Kidney tubule cell (primary cell): ENCODE results near the gene ROBO2.

ENCODE experiments used
- DNase-seq: peaks from one replicate; pipeline ENCODE4 v3.0.0-alpha.2; 2018; ENCODE audit warnings: low spot score

ROBO2 gene

DNA sequence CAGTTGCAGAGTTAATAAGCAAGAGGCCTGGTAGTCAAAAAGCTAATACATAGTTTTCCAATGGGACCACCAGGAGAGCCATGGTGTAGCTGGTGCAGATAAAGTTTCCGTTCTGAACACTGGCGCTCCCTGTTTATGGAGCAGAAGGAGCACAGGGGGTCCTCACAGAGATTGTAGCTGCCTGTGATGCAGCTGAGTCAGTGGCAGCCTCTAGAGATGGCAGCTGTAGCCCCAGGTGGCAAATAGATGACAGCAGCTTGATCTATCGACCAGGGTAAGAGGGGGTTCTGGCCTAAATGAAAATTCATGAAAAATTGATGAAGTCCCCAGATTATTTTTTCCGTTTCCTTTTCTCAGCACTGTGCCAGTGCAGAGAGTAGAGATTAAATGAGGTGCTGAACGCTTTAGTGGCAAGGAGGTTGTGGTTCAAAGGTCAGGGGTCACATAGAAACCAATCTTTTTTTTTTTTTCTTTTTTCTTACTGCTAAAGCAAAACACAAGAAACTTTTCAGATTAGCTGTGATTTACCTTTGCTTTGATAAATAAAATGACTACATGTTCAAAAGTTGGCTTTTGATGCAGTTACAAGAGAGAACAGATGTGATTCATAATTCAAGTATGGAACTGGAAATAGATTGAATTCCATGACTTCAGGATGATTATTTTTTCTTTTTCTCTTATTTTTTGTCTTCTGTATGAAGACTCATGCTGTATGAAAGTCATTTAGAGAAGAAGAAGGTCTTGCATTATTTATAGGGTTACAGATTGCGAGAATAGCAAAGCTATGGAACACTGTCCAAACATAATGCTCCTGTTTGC is 63.3 kb downstream of the ROBO2 start:
- DNase-seq = no peak

DNA sequence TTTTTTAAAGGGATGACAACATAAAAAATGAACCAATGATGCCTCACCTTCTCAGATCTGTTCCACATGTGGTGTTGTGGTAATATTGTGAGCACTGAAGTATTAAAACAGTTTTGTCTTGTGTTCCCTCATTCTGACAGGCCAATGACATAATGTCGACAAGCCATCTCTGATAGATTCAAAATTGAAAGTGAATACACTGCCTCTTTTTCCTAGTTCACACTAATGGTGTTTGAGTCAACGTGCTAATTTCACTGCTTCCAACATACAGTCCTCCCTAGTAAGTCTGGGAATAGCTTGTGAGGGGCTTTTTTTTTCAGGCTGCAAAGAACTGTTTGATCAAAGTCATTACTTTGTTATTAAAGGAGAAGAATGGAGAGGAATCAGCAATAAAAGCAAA is 82.8 kb downstream of the ROBO2 start:
- DNase-seq = no peak

DNA sequence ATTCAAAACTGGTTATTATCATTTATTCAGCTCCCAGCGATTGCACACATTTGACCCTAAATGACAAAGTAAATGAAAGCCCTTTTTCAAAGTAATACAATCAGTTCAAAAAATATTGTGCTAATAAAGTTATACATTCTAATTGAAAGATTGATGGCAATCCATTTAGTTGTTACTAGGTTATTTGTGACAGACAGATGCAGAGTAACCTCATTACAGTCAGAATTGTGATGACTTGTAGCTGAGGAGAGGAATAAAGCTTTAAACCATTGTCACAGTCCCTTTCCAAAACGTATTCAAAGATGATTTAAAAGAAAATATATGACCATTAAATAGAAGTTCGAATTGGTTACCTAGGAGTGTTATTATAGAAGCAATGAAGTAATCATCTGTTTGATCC is 86.1 kb downstream of the ROBO2 start:
- DNase-seq = no peak

DNA sequence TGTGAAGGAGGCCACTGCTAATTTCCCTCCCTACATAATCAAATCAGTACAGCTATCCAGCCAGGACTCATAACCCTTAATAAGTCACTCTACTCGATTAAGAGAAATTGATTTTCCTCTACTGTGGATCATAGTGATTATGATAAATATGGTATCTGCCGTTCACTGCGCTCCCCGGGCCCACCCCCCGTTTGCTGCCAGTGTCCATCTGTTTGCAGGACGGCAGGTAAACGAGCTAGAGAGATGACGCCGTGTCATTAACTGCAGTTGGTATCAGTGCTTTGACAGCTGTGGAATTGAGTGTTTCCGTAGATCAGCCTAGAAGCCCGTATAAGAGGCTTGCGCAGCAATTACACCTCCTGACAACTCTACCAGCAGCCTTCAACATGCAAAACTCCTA is 94.9 kb downstream of the ROBO2 start:
- DNase-seq = no peak

DNA sequence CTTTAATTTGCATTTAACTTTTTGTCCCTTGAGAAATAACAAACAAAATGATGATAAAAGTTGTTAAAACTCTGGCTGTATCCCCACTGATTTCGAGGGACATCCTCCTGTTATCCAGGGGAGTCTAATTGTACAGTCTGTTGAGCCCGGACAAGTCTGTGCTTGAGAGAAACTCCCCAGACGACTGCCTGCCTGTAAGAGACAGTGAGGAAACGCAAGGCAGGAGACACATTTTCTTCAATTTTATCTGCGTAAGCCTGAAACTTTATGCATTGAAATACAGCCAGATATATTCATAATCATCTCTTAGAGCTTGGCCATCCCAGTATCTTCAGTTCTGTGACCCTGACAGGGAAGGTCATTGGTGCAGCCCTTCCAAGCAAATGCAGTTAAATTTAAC is 97.7 kb downstream of the ROBO2 start:
- DNase-seq = no peak

DNA sequence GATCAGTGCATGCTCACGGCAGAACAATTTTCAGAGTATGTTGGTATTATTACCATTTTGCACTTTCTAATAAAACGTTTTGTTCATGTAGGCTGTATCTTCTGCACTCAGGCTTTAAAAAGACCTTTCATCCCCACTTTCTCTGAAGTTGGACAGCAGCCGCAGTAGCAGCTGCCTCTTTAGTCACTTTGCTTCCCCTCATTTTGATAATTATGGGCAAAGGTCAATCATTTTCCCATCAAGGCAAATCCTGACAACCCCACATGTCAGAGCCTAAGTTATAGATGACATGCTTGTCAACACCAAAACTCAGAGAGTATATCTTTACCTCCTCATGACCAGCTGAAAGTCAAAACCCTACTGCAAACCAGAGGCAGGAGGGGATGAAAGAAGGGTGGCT is 99.7 kb downstream of the ROBO2 start:
- no peak for DNase-seq

DNA sequence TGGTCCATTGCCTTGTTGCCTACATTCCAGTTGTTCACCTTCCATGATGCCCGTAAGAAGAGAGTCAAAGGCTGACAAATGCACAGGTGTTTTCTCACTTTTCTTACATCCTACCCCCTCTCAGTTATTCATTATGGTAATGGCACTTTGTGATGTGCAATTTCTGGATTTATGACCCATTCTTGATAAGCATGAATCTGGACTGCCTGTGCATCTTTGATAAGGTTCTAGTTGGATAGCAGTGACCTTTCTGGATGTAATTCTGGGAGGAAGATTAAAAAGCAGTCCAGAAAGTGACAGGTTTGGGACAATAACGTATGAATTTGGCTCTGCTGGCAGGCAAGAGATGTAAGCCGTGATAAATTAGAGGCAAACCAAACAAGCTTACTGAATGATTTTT is 101.5 kb downstream of the ROBO2 start:
- DNase-seq = no peak

DNA sequence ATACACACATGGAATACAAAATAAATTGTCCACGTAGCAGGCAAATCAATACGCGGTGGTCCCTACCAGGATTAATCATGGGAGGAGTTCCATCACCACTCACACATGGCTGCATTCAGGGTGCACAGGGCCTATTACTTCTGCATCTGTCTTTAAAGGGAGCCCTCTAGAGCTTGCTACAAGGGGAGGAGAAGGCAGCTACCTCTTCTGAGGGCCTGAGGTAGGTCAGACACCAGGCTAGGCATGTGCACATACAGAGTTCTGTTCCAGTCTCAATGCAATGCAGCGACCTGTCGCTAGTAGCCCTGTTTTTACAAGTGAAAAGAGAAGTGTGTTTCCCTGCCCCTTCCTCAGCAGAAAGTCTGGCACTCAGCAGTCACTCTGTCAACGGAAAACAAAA is 102.7 kb downstream of the ROBO2 start:
- DNase-seq = no peak

DNA sequence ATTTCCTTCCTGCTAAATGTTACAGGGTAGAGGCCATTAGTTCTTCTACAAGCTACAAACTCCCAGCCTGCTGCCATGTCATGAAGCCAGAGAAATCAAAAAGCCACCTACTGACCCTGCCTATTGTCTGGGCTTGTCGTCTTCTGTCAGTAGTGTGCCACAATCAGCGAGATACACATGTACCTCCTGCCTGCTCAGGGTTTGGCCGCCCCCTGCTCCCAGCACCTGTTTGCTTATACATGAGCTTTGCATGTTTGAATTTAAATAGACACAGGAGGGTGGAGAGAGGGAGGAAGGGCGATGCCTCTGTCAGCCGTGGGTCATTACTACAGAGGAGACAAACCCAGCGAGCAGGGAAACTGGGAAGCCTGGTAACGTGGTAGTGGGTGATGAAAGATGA is 106.1 kb downstream of the ROBO2 start:
- DNase-seq = no peak

DNA sequence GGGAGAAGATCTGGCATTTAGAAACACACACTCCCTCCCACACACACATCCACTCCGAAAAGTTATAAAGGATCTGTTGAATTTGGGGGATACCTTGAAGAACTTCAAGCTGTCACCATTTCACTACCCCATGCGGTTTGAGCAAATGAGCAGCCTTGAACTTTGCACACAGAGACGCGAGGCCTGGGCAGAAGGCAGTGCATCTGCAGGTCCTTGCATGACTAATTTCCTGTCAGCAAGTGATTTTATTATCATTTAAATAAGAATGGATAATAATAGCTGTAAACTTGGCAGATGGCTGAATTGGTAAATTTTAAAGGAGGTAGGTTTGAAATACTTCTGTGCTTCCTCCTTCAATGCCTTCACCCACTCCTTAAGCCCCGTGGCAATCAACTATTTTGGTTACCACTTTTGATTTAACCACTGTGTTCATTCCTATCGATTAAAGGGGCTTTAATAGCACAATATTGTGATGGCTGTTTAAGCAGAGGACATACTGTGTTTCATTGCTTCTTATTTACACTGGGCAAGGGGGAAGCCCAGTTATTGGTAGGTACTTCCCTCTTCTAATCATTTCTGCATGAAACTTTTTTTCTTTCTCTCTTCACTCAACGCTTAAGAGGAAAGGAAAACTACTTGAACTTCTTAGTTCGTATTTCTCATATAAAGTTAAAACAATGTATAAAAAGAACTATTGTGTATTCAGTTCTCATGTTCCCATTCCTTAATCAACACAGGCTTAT is 108.1 kb downstream of the ROBO2 start:
- no peak for DNase-seq

DNA sequence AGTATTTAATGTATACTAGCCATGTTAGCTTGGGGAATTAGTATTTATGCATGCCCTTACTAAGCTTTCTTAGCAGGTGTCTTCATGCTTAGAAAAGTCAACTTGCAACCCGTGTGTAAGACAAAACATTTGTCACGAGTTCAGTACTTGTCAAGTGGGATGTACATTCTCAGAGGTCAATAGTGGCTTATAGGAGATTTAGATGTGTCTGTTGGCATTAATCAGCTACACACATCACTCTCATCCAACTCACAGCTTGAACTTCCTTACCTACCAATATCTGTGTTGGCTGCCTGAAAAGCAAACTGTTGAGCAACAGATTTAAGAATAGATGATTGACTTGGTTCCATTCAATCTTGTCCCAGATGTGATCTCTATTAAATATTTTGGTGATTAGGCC is 109.5 kb downstream of the ROBO2 start:
- no peak for DNase-seq

DNA sequence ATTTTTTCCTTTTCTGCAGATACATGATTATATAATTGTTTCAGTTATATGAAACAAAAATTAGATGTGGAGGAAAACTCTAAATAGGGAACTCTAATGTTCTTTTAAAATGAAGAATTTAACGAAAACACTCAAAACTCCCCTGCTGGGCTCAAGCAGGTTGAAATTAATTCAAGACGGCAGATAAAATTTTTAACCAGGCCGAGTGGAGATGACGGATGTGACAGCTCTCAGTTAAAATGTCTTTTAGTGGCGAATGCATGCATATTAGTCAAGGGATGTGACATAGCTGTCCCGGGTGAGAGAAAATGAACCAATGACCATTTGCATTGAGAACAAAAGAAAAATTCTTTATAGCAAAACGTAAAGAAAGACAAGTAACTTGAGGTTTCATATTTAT is 110.1 kb downstream of the ROBO2 start:
- DNase-seq = no peak

DNA sequence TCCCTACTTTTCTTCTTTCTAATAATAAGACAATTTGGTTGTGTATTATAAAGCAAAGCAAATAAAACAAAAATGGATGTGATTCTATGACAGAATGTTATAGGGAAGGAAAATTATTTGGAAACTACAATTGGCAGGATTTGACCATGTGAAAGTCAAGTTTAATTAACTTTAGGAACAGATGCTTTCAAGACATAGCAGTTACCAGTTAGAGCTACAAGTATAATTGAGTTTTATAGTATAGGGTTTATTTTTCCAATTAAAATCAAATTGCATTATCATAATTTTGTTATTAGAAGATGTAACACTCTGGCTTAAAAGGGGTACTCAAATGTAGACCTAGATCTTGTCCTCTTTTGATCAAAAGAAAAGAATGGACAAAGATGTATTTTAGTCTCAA is 110.9 kb downstream of the ROBO2 start:
- DNase-seq = no peak

DNA sequence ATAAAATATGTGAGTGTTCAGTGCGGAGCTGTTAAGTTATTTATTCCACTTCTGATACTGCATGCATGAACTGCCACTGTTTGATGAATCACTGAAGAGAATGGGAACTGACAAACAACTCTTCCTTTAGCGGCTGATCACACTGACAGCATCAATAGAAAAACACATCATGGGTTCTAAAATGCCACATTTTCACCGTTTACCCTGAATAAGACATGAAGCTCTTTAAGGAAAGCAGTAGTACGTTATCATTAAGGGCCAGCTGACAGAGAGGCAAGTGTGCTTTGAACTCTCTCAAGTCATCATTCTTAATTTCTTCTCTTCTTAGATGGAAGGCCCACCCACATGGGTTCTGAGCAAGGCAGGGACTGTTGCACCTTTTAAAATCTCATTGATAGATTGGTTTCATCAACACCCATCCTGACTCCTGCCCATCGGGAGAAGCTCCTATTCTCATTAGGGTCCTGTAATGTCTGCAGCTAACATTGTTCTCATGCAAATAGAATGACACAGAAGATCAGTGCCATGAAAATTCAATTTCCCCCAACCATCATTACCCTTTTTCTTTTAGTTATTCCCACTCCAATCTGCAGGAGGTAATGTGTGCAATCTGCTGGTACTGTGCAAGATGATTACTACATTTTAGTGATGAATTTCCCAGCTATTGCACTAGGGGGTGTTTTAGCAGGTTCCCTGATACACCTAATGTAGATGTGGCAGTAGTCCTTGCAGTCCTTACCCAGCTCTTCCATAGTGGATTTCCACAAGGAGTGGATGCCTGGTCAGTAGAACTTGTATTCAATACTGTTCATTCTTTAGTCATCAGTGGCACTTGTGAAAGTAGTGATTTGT is 119.1 kb downstream of the ROBO2 start:
- no peak for DNase-seq

DNA sequence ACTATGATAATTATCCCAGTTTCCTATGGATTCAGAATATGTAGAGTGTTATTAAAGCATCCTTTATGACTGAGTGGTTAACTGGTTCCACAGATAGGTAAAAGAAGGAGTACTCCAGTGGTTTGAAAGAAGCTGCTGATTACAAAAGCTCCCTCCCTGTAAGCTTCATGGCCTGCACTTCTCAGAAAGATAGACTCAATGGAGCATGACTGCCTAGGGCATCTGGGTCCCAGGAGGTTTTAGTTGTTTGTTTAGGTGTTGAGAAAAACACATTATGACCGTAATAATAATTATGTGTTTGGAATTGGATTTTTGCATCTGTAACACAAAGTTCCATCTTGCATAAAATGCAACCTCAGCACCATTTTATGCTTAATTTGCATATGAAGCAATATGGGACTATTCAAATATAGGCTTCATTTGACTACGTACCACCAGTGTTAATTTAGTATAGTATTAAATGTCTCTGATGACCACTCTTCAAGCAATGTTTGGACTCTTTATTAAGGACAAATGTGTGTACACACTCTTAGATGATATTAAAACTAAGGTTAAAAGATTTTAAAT is 121.1 kb downstream of the ROBO2 start:
- no peak for DNase-seq

DNA sequence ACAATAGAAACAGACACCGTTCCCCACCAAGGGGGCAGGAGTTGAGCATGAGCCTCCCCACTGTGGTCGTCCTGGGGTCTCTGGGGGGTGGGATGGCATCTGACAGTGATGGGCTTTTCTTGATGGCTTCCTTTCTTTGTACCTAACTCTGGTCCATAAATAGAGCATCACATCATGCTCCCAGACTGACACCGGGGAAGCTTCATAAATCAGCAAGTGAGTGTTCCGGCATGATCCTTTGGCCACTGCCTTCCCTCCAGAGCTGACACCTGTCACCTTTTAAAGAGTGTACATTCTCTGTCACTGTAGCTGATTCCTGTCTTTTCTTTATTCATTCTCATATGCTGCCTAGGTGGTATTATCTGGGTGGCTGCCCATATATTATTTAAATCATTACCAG is 129.9 kb downstream of the ROBO2 start:
- DNase-seq = no peak

DNA sequence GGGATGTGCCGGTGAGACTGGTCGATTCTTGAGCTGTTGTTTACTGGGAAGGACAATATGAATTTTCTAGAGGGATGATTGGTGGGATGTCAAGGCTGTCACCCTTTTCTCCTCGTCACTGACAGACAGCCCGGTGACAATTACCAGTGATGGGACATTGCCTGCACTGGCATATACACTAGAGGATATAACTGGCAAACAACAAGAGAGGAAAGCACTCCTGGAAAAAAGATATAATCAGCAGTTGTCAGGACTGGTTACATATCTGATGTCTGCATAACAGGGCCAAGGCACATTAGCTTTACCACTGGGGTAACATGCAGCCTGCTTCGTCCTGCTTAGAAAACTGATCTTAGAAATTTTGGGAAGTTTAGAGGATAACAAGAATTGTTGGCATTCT is 131.1 kb downstream of the ROBO2 start:
- DNase-seq = no peak

DNA sequence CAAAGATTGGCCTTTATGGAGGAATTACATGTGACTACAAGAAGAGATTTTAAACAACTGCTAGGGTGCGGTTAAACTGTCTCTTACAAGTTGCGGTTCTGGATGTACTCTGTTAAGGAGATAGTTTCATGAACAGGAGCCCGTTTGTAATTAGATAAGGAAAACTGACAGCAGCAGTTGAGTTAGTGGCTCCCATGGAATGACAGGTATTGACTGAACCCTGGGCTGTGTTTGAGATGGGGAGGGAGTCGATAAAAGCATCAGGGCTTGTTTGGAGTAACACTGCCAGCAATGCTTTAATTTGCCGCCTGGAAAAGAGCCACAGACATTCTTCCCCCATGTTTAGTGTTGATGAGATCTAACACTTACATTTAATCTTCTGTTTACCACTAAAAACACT is 139.9 kb downstream of the ROBO2 start:
- DNase-seq = no peak

DNA sequence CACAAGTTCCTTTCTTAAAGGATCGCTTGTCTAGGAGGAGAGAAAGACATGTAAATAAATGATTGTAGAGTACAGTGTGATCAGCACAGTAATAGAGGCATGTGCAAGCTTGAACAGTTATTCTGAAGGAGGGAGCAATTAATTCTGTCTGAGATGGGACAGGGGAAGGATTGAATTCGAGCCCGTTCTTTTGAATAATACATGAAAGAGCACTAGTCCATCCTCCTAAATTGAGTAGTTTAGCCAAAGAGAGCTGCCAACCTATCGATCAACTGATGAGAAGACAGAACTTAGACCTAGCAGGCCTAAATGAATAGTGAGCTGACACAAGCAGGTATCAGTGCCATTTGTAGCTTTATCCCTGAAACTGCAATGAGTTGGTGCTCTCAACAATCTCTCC is 142.4 kb downstream of the ROBO2 start:
- no peak for DNase-seq

DNA sequence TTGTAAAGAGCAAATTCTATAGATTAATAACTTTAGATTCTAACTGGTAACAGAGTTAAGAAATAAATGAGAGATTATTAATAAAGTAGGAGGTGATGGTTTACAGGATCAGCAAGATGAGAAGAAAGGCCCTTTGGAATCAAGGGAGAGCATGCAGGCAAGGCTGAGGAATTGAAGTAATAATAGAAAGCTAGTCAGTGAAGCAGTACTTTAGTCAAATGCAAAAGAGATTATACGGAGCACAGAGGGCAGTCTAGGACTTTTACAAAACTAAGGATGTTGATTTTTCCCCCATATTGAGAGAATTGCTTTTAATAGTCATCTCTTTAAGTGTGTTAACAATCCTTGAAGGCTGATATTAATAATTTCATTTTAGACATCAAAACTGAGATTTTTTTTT is 146.4 kb downstream of the ROBO2 start:
- DNase-seq = no peak

DNA sequence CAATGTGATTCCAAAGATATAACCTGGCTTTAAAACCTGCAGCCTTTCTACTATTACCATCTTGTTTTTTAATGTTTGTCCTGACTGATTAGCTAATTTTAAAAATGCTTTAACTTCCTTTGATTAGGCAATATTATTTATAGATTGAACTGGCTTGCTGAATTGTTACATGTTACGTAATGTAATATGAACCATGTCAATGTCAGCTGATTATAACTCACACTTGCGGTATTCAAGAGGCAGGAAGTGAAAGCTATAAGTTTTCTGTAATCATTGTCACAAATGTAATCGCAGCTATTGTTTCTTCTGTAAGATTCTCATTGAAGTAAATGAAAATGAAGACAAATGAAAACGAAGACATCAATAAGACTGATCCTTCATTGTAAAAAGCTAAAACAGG is 146.8 kb downstream of the ROBO2 start:
- DNase-seq = peak; percentile 7

DNA sequence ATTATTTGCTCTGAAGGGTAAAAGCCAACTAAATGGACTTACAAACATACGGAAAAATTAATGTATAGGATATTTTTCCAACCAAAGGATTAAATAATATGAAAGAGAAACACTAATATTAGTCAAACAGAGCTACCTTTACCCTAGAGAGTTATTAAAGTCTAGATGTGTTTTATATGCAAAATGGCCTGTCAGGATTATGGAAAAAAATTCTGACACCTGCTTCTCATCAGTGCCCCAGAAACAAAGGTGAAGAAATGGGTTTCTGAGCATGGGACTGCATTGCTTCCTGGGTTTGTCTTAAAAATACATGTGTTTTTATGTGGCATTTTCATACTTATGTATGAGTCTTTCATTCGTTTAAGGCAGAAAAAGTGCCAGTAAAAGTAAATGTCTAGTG is 148.3 kb downstream of the ROBO2 start:
- DNase-seq = no peak

DNA sequence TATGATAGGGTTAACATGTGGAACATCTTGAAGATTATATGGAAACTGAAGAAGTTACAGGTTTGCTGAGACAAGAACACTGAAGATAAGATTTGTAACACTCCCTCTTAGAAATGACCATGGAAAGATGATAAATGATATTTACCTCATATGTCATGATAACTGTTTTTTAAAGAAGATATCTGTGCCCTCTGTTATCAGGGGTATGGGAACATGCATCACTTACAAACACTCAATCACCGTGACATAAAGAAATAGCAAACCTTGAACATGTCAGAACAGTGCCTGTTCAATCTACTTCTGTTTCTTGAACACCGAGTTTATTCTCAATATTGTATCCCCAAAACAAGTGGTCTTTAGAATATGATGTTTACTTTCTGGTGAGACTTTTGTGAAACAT is 149.4 kb downstream of the ROBO2 start:
- no peak for DNase-seq
